Midbrain (tissue), 1 donor: ENCODE results near the gene ADGRL2.

Experiments
- DNase-seq: peaks from one replicate; lab custom pipeline; 2025; lab: John Stamatoyannopoulos, UW

The ADGRL2 gene

GRCh38 chr1:81800695-81801650 lies at the start of gene ADGRL2:
Gene ADGRL2 (plus strand): TSS chr1:81800934. CDS start chr1:81836985, 36,051 bp downstream.
- DNase-seq, result no peak

GRCh38 chr1:81752840-81753239 lies 47.9 kb upstream of the ADGRL2 start:
- DNase-seq, result no peak

GRCh38 chr1:81754424-81754823 lies 46.3 kb upstream of the ADGRL2 start:
- no peak for DNase-seq

GRCh38 chr1:81756872-81757271 lies 43.9 kb upstream of the ADGRL2 start:
- no peak for DNase-seq

GRCh38 chr1:81757398-81758020 lies 43.2 kb upstream of the ADGRL2 start:
- no peak for DNase-seq

GRCh38 chr1:81758181-81758580 lies 42.6 kb upstream of the ADGRL2 start:
- DNase-seq, result no peak

GRCh38 chr1:81760477-81761097 lies 40.1 kb upstream of the ADGRL2 start:
- peak; percentile 4 for DNase-seq

GRCh38 chr1:81775510-81775909 lies 25.2 kb upstream of the ADGRL2 start:
- DNase-seq, result no peak

- DNase-seq, result no peak
Observed at GRCh38 chr1:81780705-81781454, 19.9 kb upstream of the ADGRL2 start.

GRCh38 chr1:81781749-81782148 lies 19.0 kb upstream of the ADGRL2 start:
- no peak for DNase-seq

- DNase-seq, result no peak
Observed at GRCh38 chr1:81792184-81792583, 8.6 kb upstream of the ADGRL2 start.

- no peak for DNase-seq
Observed at GRCh38 chr1:81797701-81798100, 3.0 kb upstream of the ADGRL2 start.

GRCh38 chr1:81799939-81800694 lies 617 bp upstream of the ADGRL2 start:
- DNase-seq, result no peak

GRCh38 chr1:81801651-81802456 lies 1.1 kb downstream of the ADGRL2 start:
- DNase-seq, result no peak

GRCh38 chr1:81802457-81802706 lies 1.6 kb downstream of the ADGRL2 start:
- no peak for DNase-seq

- peak; percentile 12 for DNase-seq
Observed at GRCh38 chr1:81802707-81803430, 2.1 kb downstream of the ADGRL2 start.

- no peak for DNase-seq
Observed at GRCh38 chr1:81803431-81804110, 2.8 kb downstream of the ADGRL2 start.

GRCh38 chr1:81804312-81804711 lies 3.6 kb downstream of the ADGRL2 start:
- no peak for DNase-seq
